Adipocyte (in vitro differentiated cells): ENCODE results near the gene GGA2.

Experiments used
- DNase-seq: peaks from one replicate; pipeline ENCODE4 v3.0.0-alpha.2; 2015; ENCODE audit warnings: low read depth
- H3K27me3 ChIP-seq: replicated peaks from 2 replicates; pipeline ENCODE4 v1.7.0; 2013; ENCODE audit warnings: mild to moderate bottlenecking, low read length, moderate library complexity; ENCODE audit not compliant: control insufficient read depth, insufficient read depth
- H3K36me3 ChIP-seq: 2 replicates; pipeline ENCODE4 v1.7.0; 2013; ENCODE audit warnings: low read length, mild to moderate bottlenecking, moderate library complexity; ENCODE audit not compliant: control insufficient read depth, insufficient read depth, severe bottlenecking
- H3K4me1 ChIP-seq: 2 replicates; pipeline ENCODE4 v1.7.0; 2013; ENCODE audit warnings: mild to moderate bottlenecking, low read length, moderate library complexity; ENCODE audit not compliant: control insufficient read depth, insufficient read depth
- H3K4me3 ChIP-seq: 2 replicates; pipeline ENCODE4 v1.7.0; 2013; ENCODE audit warnings: mild to moderate bottlenecking, low read length, moderate library complexity
- H3K9ac ChIP-seq: 2 replicates; pipeline ENCODE4 v1.7.0; 2013; ENCODE audit warnings: mild to moderate bottlenecking, low read length, moderate library complexity
- H3K9me3 ChIP-seq: 2 replicates; pipeline ENCODE4 v1.7.0; 2013; ENCODE audit warnings: mild to moderate bottlenecking, low read length, moderate library complexity; ENCODE audit not compliant: control insufficient read depth

The GGA2 gene

DNA sequence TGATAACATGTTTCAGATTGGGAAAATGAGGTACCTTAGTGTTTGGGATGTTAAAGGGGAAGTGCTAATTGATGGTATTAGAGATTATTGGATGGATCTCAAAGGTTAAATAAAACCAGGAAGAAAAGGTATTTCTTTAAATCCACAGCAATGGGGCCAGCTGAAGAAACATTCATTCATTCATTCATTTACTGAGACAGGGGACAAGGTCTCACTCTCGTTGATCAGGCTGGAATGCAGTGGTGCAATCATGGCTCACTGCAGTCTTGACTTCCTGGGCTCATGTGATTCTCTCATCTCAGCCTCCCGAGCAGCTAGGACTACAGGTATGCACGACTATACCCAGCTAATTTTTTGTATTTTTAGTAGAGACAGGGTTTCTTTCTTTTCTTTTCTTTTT lies 27.1 kb upstream of the GGA2 start:
- Histone ChIP-seq H3K27me3 (no peaks in the 10 kb centered on the region), H3K4me3 (no peak overlapping the region), H3K36me3 (peaks cover 50% of the 10 kb centered on the region), H3K9ac (no peak overlapping the region), H3K4me1 (peaks cover 19% of the 10 kb centered on the region), H3K9me3 (no peaks in the 10 kb centered on the region)
- no peak for DNase-seq

DNA sequence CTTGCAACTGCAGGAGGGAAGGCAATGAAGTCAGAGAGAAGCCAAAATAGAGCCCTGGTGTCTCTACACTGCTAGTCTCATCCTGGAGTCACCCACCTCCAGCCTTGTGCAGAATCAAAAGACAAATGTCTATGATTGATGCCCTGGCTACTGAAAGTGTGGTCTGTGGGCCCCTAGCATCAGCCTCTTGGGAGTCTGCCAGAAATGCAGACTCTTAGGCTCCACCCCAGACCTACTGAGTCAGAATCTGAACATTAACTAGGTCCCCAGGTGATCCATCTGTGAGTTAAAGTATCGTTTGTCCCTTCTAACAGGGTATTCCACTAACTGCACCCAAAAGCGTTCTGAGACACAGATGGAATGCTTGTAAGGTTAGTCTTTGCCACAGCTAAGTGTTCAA lies 25.6 kb upstream of the GGA2 start:
- Histone ChIP-seq H3K9me3 (no peaks in the 10 kb centered on the region), H3K4me3 (no peak overlapping the region), H3K4me1 (peaks cover 19% of the 10 kb centered on the region), H3K27me3 (no peaks in the 10 kb centered on the region), H3K36me3 (peaks cover 54% of the 10 kb centered on the region), H3K9ac (no peak overlapping the region)
- no peak for DNase-seq

DNA sequence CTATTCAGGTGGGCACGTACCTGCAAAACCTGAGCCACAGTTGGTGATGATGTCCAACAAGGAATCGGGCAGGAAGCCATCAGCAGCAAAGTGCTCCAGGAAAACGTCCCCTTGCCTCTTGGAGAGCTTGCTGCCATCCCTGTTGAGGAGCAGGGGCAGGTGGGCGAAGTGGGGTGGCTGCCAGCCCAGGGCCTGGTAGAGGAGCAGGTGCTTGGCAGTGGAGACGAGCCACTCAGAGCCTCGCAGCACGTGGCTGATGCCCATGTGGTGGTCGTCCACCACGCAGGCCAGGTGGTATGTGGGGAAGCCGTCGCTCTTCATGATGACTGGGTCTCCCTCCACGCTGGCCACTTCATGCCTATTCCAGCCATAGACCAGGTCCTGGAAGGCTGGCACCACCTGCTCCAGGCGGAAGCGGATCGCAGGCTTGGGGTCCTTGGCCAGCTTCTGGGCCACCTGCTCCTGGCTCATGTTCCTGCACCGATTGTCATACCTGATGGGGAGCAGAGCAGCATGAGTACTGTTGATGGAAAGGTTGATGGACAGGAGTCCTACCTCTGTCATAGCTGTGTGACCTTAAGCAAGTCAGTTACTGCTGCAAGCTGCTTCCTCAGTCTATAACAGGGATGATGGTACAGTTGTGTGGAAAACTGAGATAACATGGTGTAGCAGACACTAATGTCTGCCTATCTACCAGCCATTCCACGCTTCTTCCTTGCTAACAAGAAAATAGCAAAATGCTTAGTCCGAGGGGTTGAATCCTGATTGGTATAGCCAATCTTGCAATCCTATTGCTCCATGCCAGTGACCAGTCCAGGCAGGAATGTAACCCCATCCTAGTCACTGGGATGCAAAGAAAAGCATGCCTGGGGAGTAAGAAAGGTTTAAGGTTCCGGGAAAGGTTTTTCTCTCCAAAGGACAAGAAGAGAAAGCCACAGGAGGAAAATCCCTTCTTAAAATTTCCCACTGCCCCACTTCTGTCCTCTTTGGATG lies 24.9 kb upstream of the GGA2 start:
- no peaks in the 10 kb centered on the region for H3K9me3 ChIP-seq
- H3K27me3 ChIP-seq: no peaks in the 10 kb centered on the region
- DNase-seq: no peak
- H3K9ac ChIP-seq: no peak overlapping the region
- H3K36me3 ChIP-seq: peaks cover 51% of the 10 kb centered on the region
- H3K4me3 ChIP-seq: no peak overlapping the region
- peaks cover 19% of the 10 kb centered on the region for H3K4me1 ChIP-seq

DNA sequence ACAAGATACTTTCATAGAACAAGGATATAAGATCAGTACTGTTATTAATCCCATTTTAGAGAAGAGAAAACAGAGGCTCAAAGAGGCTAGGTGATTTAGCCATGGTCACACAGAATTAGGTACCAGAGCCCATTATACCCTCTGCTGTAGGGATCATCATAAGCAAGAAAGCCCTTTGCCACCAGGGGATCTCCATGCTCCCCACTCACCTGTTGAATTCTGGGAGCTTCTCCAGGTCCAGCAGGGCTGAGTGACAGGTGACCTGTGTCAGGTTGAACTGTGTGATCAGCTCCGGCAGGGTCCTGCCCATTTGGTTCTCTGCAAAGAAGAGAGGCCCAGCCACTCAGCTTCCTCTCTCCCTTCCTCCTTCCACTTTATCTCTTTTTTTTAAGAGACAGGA lies 22.2 kb upstream of the GGA2 start:
- Histone ChIP-seq H3K36me3 (peaks cover 68% of the 10 kb centered on the region), H3K4me3 (no peak overlapping the region)
- no peak for DNase-seq

DNA sequence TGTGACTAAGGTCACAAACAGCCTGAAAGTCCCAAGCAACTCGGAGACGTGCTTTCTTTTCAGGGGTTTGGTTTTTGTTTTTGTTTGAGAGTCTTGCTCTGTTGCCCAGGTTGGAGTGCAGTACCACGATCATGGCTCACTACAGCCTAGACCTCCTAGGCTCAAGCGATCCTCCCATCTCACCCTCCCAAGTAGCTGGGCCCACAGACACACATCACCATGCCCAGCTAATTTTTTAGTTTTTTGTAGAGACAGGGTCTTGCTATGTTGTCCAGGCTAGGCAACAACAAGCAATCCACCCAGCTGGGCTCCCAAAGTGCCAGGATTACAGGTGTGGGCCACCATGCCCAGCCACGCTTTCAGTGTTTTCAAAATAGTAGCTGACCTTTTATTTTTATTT lies 19.8 kb upstream of the GGA2 start:
- H3K9me3 ChIP-seq: no peaks in the 10 kb centered on the region
- no peak for DNase-seq
- H3K36me3 ChIP-seq: peaks cover 68% of the 10 kb centered on the region
- H3K4me3 ChIP-seq: no peak overlapping the region
- no peaks in the 10 kb centered on the region for H3K4me1 ChIP-seq
- H3K9ac ChIP-seq: no peak overlapping the region
- no peaks in the 10 kb centered on the region for H3K27me3 ChIP-seq

More for the DNA sequence above, 22.2 kb upstream of the GGA2 start:
- Histone ChIP-seq H3K9me3 (no peaks in the 10 kb centered on the region), H3K4me1 (peaks cover 9% of the 10 kb centered on the region), H3K27me3 (no peaks in the 10 kb centered on the region), H3K9ac (no peak overlapping the region)

DNA sequence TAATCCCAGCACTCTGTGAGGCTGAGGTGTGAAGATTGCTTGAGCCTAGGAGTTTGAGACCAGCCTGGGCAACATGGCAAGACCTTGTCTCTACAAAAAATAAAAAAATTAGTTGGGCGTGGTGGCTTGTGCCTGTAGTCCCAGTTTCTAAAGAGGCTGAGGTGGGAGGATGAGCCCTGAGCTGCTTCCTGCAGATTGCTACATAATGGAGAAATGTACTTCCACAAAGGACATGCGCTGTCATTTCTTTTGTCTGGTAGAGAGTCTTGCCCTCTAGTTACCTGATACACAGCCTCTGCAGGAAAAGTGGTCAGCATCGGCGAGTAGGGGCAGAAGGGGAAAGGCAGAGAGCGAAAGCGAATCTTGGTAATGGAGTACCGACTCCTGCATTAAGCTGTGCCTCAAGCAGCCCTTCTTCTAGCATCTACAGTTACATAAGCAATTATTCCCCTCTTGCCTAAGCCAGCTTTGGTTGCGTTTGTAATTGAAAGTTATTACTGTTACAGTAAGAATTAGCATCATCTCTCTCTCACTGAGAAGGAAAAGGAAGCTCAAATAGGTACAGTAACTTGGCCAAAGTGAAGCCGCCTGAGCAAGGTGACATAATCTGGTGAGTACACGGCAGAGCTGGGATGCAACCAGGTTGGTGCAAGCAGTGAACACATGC lies 18.5 kb upstream of the GGA2 start:
- Histone ChIP-seq H3K36me3 (peaks cover 66% of the 10 kb centered on the region), H3K9ac (no peak overlapping the region)
- no peak for DNase-seq

DNA sequence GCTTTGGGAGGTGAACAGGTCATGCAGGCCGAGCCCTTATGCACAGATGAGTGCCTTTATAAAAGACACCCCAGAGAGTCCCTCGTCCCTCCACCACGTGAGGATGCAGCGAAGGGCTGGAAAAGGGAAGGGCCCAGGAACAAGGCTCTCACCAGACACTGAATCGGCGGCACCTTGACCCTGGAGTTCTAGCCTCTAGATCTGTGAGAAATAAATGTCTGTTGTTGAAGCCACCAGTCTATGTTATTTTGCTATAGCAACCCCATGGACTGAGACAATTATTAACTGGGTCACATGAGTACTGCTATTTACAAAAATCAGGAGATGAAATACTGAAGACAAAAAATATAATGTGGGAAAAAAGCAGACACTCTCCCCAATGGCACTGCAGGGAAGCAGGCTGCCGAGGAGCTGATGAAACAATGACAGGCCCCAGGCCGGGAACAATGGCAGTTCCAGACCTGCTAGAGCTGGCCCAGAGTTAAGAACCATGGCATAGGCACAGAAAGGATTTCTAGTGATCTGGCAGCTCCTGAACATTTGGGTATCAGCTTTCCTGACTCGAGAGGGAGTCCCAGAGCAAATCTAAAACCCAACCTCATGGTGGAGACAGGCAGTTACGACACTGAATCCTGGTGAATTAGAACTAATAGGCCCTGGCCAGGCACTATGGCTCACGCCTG lies 17.8 kb upstream of the GGA2 start:
- Histone ChIP-seq H3K36me3 (peaks cover 66% of the 10 kb centered on the region), H3K27me3 (no peaks in the 10 kb centered on the region), H3K4me3 (no peak overlapping the region), H3K9ac (no peak overlapping the region), H3K9me3 (no peaks in the 10 kb centered on the region), H3K4me1 (no peaks in the 10 kb centered on the region)
- DNase-seq: no peak

More for the DNA sequence above, 18.5 kb upstream of the GGA2 start:
- Histone ChIP-seq H3K9me3 (no peaks in the 10 kb centered on the region), H3K4me3 (no peak overlapping the region), H3K27me3 (no peaks in the 10 kb centered on the region), H3K4me1 (no peaks in the 10 kb centered on the region)

DNA sequence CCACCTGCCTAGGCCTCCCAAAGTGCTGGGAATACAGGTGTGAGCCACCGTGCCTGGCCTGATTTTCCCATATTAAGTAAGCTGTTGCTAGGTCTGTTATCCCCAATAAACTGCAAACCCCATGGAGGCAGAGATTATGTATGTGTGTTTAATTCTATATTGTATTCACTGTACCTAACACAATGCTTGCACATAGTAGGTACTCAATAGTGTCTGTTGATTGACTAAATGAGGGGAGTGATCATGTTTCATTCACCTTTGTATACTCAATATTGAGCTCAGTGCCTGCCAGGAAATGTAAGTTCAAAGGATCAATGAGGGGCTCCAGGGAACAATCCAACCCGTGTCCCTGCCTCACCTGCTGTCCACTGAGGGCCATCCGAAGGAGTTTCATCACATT lies 14.6 kb upstream of the GGA2 start:
- H3K9ac ChIP-seq: no peak overlapping the region
- DNase-seq: no peak
- no peaks in the 10 kb centered on the region for H3K4me1 ChIP-seq
- H3K36me3 ChIP-seq: peaks cover 68% of the 10 kb centered on the region
- H3K27me3 ChIP-seq: no peaks in the 10 kb centered on the region
- H3K4me3 ChIP-seq: no peak overlapping the region
- no peaks in the 10 kb centered on the region for H3K9me3 ChIP-seq

DNA sequence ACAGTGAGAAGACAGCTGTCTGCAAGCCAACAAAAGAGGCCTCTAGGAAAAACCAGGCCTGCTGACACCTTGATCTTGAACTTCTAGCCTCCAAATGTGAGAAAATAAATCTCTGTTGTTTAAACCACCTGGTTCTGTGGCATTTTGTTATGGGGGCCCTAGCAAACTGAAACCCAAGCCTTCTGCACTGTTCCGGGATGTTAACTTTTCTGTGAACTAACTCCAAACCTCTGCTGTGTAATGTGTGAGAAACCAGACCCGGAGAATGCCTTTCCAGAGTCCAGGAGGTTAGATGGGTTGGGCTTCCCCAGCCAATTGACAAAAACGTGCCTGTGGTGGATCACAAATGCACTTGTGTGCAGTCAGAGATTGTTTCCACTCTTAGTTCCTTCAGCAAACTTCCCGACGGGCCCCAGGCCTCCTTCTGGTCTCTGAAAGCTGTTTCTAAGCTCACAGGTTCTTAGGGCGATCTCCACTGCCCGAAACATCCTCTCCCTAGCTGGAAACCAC lies 13.6 kb upstream of the GGA2 start:
- no peak for DNase-seq
- Histone ChIP-seq H3K27me3 (no peaks in the 10 kb centered on the region), H3K9me3 (no peaks in the 10 kb centered on the region), H3K9ac (no peak overlapping the region), H3K4me3 (no peak overlapping the region), H3K36me3 (peaks cover 64% of the 10 kb centered on the region), H3K4me1 (no peaks in the 10 kb centered on the region)

DNA sequence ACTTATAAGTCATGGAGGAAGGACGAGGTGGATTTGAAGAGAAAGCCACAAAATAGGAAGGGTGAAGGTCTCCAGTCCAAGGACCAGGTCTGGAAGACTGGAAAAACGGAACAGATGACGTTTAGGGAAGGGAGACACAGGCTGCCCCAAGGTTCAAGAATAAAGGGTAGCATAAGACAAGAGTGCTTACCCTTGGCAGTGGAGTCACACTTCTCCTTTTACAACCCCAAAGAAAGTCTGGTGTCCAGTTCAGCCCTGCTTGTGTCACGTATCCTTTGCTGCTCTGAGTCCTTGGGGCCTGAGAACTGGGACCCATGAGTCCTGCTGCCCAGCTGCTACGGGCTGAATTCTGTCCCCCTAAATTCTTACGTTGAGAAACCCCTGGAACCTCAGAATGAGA lies 13.0 kb upstream of the GGA2 start:
- Histone ChIP-seq H3K27me3 (no peaks in the 10 kb centered on the region), H3K9me3 (no peaks in the 10 kb centered on the region), H3K4me3 (no peak overlapping the region), H3K4me1 (no peaks in the 10 kb centered on the region), H3K36me3 (peaks cover 57% of the 10 kb centered on the region), H3K9ac (no peak overlapping the region)
- no peak for DNase-seq

DNA sequence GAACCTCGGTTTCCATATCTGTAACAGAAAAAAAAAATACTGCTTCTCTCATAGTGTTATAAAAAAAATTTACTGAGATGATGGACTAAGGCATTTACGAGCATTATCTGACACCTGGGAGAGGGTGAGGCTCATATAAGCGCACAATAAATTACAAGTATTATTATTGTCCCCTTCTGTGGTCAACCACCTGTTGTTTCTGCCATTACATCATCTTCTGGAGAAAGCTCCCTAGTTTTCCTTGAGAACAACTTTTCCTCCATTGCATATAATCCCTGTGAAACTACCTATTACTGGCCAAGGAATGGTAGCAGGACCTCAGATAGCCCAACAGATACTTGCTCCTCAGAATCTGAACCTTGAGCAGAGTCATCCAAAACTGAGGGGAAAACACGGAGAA lies 11.7 kb upstream of the GGA2 start:
- H3K4me3 ChIP-seq: no peak overlapping the region
- H3K27me3 ChIP-seq: no peaks in the 10 kb centered on the region
- H3K9me3 ChIP-seq: no peaks in the 10 kb centered on the region
- H3K4me1 ChIP-seq: no peaks in the 10 kb centered on the region
- DNase-seq: no peak
- no peak overlapping the region for H3K9ac ChIP-seq
- peaks cover 47% of the 10 kb centered on the region for H3K36me3 ChIP-seq
